NB4 (cell line): ENCODE results near the gene PODN.

Source experiments
- CTCF ChIP-seq: IDR thresholded peaks from one replicate; pipeline ENCODE4 v1.5.1; 2012; ENCODE audit warnings: low read depth, low read length
- MAX ChIP-seq: IDR thresholded peaks from 2 replicates; pipeline ENCODE4 v1.6.1; 2011; ENCODE audit warnings: low read depth, low read length
- MYC ChIP-seq: IDR thresholded peaks from 2 replicates; pipeline ENCODE4 v1.6.1; 2011; ENCODE audit warnings: low read depth, low read length
- POLR2A ChIP-seq: IDR thresholded peaks from 2 replicates; pipeline ENCODE4 v1.6.1; 2011; ENCODE audit warnings: mild to moderate bottlenecking; ENCODE audit not compliant: insufficient read length; ENCODE audit errors: extremely low read depth

- TF ChIP-seq CTCF, result no peak
- TF ChIP-seq MYC, result no peak
- TF ChIP-seq POLR2A, result no peak
- TF ChIP-seq MAX, result no peak
Observed at GRCh38 chr1:53122961-53123413, 61.0 kb downstream of the PODN start.
